ENCODE results near the gene IFNA7.
"Not testable (repeated sequence)": the region's sequence is repeated elsewhere in the genome, so short reads cannot be mapped to it uniquely, and the experiment has no call there.

Gene IFNA7

DNA sequence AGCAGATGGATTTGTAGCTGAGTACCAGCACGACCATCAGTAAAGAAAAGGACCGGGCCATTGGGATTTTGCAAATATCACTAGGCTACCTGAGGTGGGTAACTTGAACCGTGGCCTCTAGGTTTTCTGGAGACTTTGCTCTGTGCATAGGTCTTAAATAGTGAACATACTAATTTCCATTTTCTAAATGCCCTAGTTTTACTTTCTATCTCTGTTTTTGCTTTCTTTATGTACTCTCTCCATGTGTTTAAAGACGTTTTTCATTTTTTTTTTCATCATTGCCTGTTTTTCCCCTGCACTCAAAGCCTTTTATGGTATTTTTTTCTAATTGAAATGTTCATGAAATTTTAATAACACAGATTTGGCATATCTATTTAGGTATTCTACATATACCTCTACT lies at the start of gene IFNA7:
IFNA7 (minus strand) TSS at position 101 of the 400 bp plus-strand sequence; CDS start at position 61, 40 bp downstream.
- not testable (repeated sequence) for DNase-seq

DNA sequence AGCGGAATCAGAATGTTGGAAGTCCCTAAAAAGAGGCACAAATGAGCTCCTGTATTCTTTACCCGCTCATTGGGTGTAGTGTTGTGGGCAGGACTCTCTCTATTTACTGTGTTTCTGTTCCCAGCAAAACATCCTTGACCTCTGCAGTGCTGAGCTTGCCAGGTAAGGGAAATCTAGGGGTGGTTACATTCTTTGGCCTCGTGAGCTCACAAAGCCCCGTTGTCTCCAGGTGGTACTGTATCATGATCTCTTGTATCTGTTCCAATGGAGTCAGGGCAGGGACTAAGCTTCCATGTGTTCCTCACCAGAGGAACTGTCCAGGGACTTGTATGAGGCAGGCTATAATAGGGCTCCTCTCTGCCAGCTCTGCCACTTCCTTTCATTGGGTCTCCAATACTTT lies 49.6 kb upstream of the IFNA7 start:
- no peak for DNase-seq

DNA sequence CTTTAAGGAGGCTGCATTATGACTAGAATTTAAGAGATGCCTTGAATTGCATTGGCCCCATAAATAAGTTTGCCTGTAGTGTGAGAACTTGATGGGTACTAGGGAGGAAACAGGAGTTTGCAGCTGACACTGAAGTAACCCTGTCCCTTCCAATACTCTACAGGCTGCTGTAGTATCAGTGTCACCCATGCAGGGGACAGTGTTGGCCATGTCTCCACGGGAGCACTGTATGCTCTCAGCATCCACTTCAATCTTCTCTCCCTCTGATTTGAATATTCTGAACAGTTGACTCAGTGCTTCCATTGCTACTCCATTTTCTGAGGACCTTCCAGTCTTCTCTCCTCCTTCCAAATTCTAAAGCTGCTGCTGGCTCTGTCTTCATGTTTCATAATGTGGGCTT lies 49.2 kb upstream of the IFNA7 start:
- peak; percentile 23 for DNase-seq

DNA sequence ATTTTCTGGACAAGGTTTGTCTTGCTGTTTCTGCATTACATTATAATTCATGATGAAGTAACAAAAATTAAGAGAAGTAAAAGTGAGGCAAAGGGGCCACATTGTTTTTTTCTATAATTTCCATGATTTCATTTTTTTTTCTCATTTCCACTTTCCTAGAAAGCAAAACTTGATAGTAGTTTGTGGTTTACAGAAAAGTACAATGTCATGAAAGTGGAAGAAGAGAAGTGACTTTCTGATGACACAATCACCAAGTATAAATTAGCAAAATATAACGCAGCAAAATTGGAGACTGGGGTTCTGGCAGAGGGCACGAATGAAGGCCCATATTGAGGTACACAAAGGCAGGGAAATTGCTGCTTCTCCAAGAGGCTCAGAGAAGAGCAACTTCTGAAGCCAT lies 42.8 kb upstream of the IFNA7 start:
- no peak for DNase-seq

DNA sequence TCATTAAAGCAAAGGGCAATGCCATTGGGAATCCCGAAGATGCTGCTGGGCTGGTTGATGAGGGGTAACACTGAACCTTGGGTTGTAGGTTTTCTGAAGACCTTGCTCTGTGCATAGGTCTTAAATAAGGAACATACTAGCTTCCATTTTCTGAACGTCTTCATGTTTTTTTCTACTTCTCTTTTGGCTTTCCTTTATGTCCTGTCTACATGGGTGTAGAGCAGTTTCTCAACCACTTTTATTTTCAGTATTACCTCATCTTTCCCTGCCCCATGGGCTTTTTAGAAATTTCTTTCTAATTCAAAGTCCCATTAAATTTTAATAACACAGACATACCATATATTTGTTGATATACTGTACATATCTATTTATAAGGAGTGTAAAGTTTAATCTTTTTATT lies 37.9 kb upstream of the IFNA7 start, which contains the start of gene IFNA14:
IFNA14 (minus strand) TSS at position 95 of the 400 bp plus-strand sequence; CDS start at position 25, 70 bp downstream.
- DNase-seq: no peak

- not testable (repeated sequence) for DNase-seq
These were observed 34.3 kb upstream of the IFNA7 start for GRCh38 chr9:21236360-21236714.

- DNase-seq: peak; percentile 62
These were observed 33.7 kb upstream of the IFNA7 start for GRCh38 chr9:21235468-21236359.

GRCh38 chr9:21234153-21234687 lies 32.2 kb upstream of the IFNA7 start:
- no peak for DNase-seq

- no peak for DNase-seq
These were observed 31.3 kb upstream of the IFNA7 start for GRCh38 chr9:21233258-21233657.

DNA sequence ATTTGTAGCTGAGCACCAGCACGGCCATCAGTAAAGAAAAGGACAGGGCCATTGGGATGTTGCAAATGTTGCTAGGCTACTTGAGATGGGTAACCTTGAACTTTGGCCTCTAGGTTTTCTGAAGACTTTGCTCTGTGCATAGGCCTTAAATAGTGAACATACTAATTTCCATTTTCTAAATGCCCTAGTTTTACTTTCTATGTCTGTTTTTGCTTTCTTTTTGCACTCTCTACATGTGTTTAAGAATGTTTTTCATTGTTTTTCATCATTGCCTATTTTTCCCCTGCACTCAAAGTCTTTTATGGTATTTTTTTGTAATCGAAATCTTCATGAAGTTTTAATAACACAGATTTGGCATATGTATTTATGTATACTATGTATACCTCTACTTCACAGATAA lies 26.1 kb upstream of the IFNA7 start, which contains the start of gene IFNA17:
IFNA17 (minus strand) TSS at position 101 of the 400 bp plus-strand sequence; CDS start at position 52, 49 bp downstream.
- no peak for DNase-seq

- not testable (repeated sequence) for DNase-seq
These were observed 15.2 kb upstream of the IFNA7 start, which contains the start of gene IFNA16 for GRCh38 chr9:21217211-21217610. Gene IFNA16, minus strand, starts transcription at chr9:21217311. Its CDS starts 6 bp downstream, at chr9:21217305.

- DNase-seq: peak; percentile 18
These were observed 11.7 kb upstream of the IFNA7 start for GRCh38 chr9:21213411-21214326.

GRCh38 chr9:21212160-21212559 lies 10.2 kb upstream of the IFNA7 start:
- not testable (repeated sequence) for DNase-seq

- not testable (repeated sequence) for DNase-seq
These were observed 8.8 kb upstream of the IFNA7 start for GRCh38 chr9:21210782-21211181.

- DNase-seq: no peak
These were observed 8.3 kb upstream of the IFNA7 start for GRCh38 chr9:21210311-21210710.

DNA sequence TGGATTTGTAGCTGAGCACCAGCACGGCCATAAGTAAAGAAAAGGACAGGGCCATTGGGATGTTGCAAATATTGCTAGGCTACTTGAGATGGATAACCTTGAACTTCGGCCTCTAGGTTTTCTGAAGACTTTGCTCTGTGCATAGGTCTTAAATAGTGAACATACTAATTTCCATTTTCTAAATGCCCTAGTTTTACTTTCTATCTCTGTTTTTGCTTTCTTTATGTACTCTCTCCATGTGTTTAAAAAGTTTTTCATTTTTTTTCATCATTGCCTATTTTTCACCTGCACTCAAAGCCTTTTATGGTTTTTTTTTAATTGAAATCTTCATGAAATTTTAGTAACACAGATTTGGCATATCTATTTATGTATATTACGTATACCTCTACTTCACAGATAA lies 5.0 kb upstream of the IFNA7 start, which contains the start of gene IFNA10:
IFNA10 (minus strand) TSS at position 101 of the 400 bp plus-strand sequence; CDS start at position 55, 46 bp downstream.
- DNase-seq: not testable (repeated sequence)

GRCh38 chr9:21205204-21205603 lies 3.2 kb upstream of the IFNA7 start:
- DNase-seq: no peak

GRCh38 chr9:21194867-21195776 lies 6.9 kb downstream of the IFNA7 start:
- peak; percentile 41 for DNase-seq

GRCh38 chr9:21187487-21187886 lies 14.5 kb downstream of the IFNA7 start, which contains the start of gene IFNA4:
Gene IFNA4, minus strand, starts transcription at chr9:21187587. Its CDS starts 56 bp downstream, at chr9:21187531.
- not testable (repeated sequence) for DNase-seq

DNA sequence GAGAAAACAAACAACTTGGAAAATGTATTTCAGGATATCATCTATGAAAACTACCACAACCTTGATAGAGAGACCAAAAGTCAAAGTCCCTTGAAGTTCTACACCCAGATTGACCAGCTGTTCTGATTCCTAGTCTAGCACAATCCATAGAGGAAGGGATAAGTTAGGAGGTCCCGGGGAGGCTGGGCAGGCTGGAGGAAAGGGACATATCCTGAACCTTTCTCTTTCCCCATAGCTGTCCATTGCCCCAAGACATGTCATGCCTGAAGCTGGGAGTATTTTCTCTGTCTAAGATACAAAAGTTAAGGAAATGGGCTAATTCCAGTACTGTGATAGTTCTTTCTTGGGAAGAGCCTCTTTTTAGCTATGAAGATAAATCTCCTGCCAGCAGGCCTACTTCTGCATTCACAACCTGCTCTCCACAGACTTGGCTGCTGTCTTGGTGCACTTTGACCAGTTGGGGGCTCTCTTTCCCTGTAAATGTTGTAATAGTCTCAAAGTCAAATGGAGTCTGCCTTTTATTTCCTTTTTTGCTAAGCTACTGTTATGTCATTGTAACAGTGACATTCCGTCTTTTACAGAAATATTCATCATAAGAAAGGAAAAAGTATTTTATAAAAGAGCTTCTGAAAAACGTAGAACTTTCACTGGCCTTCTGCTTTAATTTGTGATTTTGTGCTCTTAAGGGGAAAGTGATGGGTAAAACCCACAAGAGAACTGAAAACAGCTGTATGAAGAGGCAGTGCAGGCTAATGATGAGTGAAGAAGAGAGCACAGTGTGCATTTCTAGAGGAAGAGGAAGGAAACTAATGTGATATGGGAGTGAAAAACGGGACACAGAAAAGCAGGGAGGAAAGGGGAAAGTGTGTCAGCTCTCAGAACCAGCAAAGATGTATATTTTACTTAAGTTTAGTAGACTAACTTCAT lies 18.9 kb downstream of the IFNA7 start:
- peak; percentile 14 for DNase-seq

Measured in NCI-H69 (cell line).